ENCODE results near the gene GRIN1. TPM values are rescaled to one million over a fixed set of nuclear protein-coding genes. Genes with fewer than 3 reads are reported as not detected.
A peak's percentile ranks its signal among the peaks of the same experiment; 100 is the strongest.

The GRIN1 gene
- total RNA-seq, 1 donor from 2014 or later = not detected

DNA sequence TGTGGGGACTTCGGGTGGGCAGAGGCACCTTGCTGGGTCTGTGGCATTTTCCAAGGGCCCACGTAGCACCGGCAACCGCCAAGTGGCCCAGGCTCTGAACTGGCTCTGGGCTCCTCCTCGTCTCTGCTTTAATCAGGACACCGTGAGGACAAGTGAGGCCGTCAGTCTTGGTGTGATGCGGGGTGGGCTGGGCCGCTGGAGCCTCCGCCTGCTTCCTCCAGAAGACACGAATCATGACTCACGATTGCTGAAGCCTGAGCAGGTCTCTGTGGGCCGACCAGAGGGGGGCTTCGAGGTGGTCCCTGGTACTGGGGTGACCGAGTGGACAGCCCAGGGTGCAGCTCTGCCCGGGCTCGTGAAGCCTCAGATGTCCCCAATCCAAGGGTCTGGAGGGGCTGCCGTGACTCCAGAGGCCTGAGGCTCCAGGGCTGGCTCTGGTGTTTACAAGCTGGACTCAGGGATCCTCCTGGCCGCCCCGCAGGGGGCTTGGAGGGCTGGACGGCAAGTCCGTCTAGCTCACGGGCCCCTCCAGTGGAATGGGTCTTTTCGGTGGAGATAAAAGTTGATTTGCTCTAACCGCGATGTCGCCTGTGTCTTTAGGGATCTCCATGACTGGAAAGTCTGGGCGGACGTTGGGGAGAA, 30.2 kb upstream of the GRIN1 start:
- no peaks in the 10 kb centered on the region for H3K27me3 Mint-ChIP-seq
- intact Hi-C loops (cut with micrococcal nuclease) = no loop called here
- peaks cover 2% of the 10 kb centered on the region for H3K4me1 Mint-ChIP-seq

DNA sequence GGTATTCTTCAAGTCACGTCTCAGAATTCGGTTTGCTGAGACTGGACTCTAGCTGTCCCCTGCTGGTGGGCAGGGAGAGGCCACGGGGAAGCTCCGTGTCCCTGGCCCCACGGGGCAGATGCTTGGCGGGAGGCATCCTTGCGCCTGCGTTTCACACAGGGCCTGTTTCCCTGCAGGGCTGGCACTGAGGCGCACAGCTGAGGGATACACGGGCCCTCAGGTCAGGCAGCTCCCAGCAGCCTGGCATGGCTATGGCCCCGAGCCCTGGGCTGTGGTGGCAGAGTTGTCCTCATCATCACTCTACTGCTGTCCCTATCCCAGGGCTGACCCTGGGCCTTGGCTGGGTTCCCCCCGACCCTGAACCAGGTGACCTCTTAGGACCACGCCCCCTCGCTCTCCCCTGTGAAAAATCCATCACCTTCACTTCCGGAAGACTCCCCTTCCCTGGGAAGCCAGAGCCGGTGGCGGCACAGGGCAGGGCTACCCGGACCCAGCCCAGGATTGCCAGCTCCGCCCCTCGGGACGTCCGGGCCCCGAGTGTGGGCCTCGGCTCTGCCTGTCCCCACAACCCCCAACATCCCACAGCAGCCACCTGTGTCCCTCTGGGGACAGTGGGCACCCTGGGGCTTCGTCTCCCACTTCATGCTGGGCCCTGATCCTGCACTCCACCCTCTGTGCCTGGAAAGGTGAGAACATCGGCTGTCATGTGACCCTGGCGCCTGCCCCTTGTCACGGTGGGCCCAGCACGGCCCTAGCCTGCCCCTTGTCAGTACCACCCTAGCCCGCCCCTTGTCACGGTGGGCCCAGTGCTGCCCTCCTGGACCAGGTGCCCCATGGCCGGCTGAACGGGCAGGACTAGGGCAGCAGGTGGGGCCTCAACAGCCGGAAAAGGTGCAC, 29.5 kb upstream of the GRIN1 start:
- no peak overlapping the region for H3K27ac Mint-ChIP-seq
- no peaks in the 10 kb centered on the region for H3K9me3 Mint-ChIP-seq
- intact Hi-C loops (cut with micrococcal nuclease) = no loop called here

More for the DNA sequence above, 30.2 kb upstream of the GRIN1 start:
- H3K36me3 Mint-ChIP-seq (ENCODE audit: low read depth) = peaks cover 12% of the 10 kb centered on the region
- H3K9me3 Mint-ChIP-seq = no peaks in the 10 kb centered on the region
- no peak overlapping the region for H3K4me3 Mint-ChIP-seq
- H3K27ac Mint-ChIP-seq = no peak overlapping the region
- no peak for DNase-seq

DNA sequence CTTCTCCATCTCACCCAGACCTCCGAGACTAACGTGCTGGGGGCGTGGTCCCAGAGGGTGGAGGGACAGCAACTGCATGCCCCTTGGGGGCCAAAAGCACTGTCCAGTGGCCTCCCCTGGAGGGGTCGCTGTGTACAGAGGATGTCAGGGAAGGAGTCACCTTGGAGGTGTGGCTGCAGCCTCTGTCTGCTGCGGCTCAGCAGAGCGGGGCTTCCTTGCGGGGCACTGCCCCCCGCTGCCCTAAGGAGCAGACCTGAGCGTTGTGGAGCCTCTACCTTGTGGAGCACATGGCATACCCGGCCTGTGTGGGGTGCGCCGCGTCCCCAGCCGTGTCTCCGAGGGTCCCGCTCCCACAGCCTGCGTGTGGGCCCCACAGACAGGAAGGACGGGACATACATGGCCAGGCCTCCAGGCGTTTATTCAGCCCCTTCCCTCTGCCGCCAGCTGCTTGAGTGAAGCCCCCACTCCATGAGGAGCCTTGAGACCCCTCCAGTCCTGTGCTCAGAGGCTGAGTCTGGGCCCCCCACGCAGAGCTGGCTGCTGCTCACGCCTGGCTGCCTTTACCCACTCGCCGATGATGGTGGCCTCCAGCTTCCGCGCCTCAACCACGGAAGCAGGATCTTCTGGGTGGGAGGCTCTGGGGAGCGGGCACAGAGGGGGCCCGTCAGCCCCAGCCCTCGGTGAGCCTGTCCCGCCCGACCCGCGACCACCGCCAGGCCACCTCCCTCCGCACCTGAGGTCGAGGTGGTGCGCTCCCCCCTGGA, 28.6 kb upstream of the GRIN1 start:
- Mint-ChIP-seq H3K9me3 (no peaks in the 10 kb centered on the region), H3K36me3 (ENCODE audit: low read depth) (peaks cover 11% of the 10 kb centered on the region), H3K27ac (no peak overlapping the region), H3K4me3 (no peak overlapping the region), H3K27me3 (no peaks in the 10 kb centered on the region), H3K4me1 (peaks cover 2% of the 10 kb centered on the region)
- DNase-seq = no peak
- intact Hi-C loops (cut with micrococcal nuclease) = no loop called here

More for the DNA sequence above, 29.5 kb upstream of the GRIN1 start:
- Mint-ChIP-seq H3K27me3 (no peaks in the 10 kb centered on the region), H3K4me1 (peaks cover 2% of the 10 kb centered on the region), H3K4me3 (no peak overlapping the region), H3K36me3 (ENCODE audit: low read depth) (peaks cover 12% of the 10 kb centered on the region)
- DNase-seq = no peak

DNA sequence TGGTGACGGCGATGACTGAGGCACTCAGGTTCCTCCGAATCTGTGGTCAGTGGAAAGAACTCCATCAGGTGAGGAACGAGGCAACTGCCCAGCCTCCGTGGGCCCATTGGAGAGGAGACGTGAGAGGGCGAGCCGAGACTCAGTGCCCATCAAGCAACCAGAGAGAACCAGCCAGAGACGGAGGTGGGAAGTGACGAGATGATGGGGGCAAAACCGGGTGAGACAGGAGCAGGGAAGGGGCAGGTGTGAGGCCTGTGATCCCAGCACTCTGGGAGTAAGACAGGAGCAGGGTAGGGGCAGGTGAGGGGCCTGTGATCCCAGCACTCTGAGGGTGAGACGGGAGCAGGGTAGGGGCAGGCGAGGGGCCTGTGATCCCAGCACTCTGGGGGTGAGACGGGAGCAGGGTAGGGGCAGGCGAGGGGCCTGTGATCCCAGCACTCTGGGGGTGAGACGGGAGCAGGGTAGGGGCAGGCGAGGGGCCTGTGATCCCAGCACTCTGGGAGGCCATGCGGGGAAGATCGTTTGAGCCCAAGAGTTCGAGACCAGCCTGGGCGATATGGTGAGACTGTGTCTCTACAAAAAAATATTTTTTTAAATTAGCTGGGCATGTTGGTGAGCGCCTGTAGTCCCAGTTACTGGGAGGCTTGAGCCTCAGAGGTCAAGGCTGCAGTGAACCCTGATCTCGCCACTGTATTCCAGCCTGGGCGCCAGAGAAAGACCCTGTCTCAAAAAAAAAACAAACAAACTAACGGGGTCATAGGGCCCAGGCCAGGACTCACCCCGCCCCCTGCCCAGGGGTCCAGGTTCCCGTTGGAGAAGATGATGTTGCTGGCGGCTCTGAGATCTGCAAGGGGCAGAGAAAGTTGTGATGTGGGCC, 27.8 kb upstream of the GRIN1 start:
- Mint-ChIP-seq H3K27ac (no peak overlapping the region), H3K4me3 (no peak overlapping the region), H3K4me1 (peaks cover 2% of the 10 kb centered on the region), H3K36me3 (ENCODE audit: low read depth) (peaks cover 8% of the 10 kb centered on the region), H3K27me3 (no peaks in the 10 kb centered on the region), H3K9me3 (no peaks in the 10 kb centered on the region)
- DNase-seq = no peak
- intact Hi-C loops (cut with micrococcal nuclease) = no loop called here

DNA sequence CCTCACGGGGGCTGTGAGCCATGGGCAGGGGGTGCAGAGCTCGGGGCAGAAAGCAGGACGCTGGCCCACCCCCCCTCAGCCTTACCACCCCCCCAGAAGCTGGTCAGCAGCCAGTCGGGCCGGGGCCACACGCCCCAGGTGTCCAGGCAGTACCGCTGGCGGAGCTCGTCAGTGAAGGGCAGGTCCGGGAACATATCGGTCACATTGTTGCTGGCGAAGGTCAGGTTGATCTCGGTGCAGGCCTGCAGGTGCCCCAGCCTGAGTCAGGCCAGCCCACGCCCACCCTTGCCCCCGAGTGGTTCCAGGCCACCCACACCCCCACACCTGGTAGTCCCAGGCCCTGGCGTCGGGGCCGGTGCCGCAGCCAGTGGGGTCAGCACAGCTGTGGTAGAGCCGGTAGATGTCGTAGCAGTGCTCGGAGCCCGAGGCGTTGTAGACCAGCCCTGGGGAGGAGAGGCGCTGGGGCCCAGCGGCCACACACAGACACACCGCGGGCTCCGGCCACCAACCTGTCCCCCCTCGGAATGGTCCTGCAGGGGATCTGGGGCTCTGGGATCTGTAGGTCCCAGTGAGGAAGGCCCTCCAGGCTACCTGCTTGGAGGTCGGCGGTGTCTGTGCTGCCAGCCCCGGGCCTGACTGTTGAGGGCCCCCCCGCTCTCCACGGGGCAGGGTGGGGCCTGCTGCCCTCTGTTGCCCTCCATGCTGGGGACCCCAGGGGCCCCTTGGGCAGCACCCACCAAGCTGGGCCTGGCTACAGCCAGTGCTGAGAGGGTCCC, 27.0 kb upstream of the GRIN1 start:
- no peaks in the 10 kb centered on the region for H3K9me3 Mint-ChIP-seq
- H3K4me3 Mint-ChIP-seq = no peak overlapping the region
- intact Hi-C loops (cut with micrococcal nuclease) = no loop called here
- H3K27ac Mint-ChIP-seq = no peak overlapping the region
- no peaks in the 10 kb centered on the region for H3K27me3 Mint-ChIP-seq
- peaks cover 2% of the 10 kb centered on the region for H3K4me1 Mint-ChIP-seq
- no peak for DNase-seq
- peaks cover 8% of the 10 kb centered on the region for H3K36me3 Mint-ChIP-seq (ENCODE audit: low read depth)

DNA sequence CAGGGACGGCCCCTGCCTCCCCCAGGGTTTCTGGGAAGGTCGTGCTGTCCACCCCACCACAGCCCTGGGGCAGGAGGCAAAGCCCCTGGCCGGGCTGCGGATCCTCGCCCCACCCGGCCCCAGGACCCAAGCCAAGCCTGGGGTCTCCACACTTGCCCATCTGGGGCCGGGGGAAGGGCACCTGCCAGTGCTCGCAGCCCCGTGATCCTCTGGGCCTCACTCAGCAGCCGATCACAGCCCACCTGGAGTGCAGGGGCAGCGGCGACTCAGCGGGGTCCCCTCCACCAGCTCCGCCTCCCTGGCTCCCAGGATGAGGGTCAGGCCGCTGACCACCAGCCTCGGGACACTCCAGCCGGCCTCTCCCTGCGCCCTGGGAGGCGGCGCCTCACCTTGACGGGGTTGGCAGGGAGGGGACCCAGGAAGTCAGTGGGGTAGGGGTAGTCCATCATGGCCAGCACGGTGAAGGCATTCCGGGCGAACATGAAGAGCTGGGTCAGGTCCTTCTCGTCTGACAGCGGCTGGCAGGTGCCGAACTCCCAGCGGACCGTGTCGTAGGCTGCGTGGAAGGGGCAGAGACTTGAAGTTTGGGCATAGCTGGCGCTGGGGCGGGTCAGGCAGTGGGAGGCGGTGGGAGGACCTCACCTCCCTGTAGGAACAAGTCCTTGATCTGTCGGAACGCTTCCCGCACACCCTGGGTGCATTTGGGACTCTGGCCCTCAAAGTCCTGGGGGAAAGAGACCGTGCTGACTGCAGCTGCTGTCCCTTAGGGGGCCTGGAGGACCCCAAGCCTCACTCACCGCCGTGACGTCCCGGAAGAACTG, 26.2 kb upstream of the GRIN1 start:
- H3K36me3 Mint-ChIP-seq (ENCODE audit: low read depth) = peaks cover 8% of the 10 kb centered on the region
- peak overlapping the region; percentile 83 for H3K4me3 Mint-ChIP-seq
- no peak overlapping the region for H3K27ac Mint-ChIP-seq
- intact Hi-C loops (cut with micrococcal nuclease) = no loop called here
- H3K9me3 Mint-ChIP-seq = no peaks in the 10 kb centered on the region
- H3K4me1 Mint-ChIP-seq = peaks cover 2% of the 10 kb centered on the region
- DNase-seq = no peak
- no peaks in the 10 kb centered on the region for H3K27me3 Mint-ChIP-seq

DNA sequence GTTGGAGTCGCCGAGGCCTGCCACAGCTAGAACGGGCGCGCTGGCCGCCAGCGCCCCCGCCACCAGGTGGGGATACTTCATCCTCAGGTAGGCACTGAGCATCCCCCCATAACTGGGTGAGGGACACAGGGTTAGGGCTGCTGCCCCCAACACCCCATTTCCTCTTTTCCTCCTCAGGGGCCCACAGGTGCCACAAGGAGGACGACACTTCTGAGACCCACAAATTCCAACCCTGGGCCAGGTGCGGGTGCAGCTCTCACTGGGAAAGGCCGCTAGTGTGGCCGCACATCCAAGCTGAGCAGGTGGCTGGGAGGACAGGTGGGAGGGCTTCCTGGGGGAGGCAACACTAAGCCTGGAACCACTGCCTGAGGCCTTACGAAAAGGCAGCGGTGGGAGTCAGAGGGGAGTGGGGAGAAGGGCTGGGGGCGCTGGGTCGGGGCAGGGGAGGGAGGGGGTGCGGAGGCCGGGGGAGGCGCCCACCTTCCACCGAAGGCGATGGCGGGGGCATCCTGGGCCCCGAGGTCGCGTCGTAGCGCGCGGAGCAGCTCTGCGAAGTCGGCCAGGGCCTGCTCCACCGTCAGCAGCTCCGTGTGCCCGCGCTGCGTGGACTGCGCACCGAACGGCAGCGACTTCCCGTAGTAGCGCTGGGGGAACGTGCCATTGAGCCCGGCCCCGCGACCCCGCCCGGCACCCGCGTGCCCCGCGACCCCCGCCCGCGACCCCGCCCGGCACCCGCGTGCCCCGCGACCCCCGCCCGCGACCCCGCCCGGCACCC, 25.4 kb upstream of the GRIN1 start:
- Mint-ChIP-seq H3K36me3 (ENCODE audit: low read depth) (peaks cover 8% of the 10 kb centered on the region), H3K27ac (peak overlapping the region; percentile 78), H3K9me3 (no peaks in the 10 kb centered on the region), H3K4me1 (peaks cover 2% of the 10 kb centered on the region), H3K4me3 (peak overlapping the region; percentile 83), H3K27me3 (no peaks in the 10 kb centered on the region)
- intact Hi-C loops (cut with micrococcal nuclease) = loop anchor here (1.0 to 2.0 kb wide), 3 partner anchors 15 to 27 kb away; partner anchors contain the start of gene MAN1B1
- peak; percentile 81 for DNase-seq

DNA sequence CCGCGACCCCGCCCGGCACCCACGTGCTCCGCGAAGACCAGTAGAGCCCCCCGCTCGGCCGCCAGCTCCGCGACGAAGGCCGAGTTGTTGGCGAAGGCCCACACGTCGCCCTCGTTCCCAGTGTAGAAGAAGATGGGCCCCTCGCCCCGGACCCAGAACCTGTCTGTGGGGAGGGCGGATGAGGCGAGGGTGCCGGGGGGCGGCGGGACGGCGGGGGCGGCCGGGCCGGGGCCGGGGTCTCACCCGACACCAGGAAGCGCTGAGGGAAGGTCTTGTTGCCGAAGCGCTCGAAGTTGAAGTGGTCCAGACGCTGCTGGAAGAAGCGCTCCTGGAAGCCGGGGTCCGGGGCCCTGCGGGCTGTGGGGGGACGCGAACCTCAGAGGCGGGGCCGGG, 24.7 kb upstream of the GRIN1 start:
- Mint-ChIP-seq H3K36me3 (ENCODE audit: low read depth) (peaks cover 8% of the 10 kb centered on the region), H3K27ac (no peak overlapping the region), H3K4me1 (peaks cover 8% of the 10 kb centered on the region), H3K9me3 (no peaks in the 10 kb centered on the region), H3K27me3 (no peaks in the 10 kb centered on the region), H3K4me3 (peak overlapping the region; percentile 73)
- no peak for DNase-seq
- intact Hi-C loops (cut with micrococcal nuclease) = loop anchor here (1.0 to 2.0 kb wide), 3 partner anchors 15 to 27 kb away; partner anchors contain the start of gene MAN1B1

DNA sequence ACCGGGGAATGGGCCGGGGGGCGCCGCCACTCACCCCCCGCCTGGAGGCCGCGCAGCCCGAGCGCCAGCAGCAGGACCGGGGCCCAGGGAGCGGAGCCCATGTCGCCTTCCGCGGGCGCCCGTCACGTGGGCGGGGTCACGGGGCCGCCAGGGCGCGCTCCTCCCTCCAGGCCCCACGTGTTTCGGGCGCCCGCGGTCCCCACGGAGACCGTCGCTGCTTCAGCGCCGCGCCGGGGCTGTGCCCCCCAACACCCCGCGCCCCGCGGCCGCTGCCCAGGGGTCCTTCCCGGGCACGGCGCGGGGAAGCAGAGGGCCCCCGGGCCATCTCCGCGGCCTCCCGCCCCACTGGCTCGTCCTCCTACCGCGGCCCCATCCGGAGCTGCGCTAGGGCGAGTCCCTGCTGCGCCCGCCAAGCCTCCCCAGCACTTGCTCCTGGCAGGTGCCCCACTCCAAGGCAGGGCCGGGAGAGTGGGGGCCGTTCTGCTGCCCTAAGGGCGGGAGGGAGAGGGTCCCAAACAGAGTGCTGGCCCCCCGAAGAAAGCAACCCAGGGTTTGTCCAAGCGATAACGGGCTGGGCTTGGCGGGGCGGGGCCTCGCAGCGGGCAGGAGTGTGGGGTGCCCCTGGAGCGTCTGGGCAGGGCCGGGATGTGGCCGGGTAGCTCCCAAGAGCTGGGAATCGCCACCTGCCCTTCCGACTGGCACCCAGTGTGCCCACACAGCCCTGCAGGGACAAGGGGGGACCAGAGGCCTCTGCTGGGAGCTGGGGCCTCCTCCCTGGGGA, 24.2 kb upstream of the GRIN1 start, which contains the start of gene DPP7:
Gene DPP7 (minus strand): TSS at position 121 of the 781 bp plus-strand sequence. CDS start 20 bp downstream, at position 101.
- intact Hi-C loops (cut with micrococcal nuclease) = loop anchor here (1.0 to 2.0 kb wide), 3 partner anchors 14 to 28 kb away; partner anchors contain the start of gene MAN1B1
- peak within 1 kb of the TSS; percentile 78 for H3K27ac Mint-ChIP-seq
- DNase-seq = peak; percentile 96
- peaks cover 8% of the 10 kb centered on the region for H3K4me1 Mint-ChIP-seq
- peaks cover 8% of the 10 kb centered on the region for H3K36me3 Mint-ChIP-seq (ENCODE audit: low read depth)
- H3K4me3 Mint-ChIP-seq = peak within 1 kb of the TSS; percentile 83
- H3K9me3 Mint-ChIP-seq = no peaks in the 10 kb centered on the region
- H3K27me3 Mint-ChIP-seq = no peaks in the 10 kb centered on the region

DNA sequence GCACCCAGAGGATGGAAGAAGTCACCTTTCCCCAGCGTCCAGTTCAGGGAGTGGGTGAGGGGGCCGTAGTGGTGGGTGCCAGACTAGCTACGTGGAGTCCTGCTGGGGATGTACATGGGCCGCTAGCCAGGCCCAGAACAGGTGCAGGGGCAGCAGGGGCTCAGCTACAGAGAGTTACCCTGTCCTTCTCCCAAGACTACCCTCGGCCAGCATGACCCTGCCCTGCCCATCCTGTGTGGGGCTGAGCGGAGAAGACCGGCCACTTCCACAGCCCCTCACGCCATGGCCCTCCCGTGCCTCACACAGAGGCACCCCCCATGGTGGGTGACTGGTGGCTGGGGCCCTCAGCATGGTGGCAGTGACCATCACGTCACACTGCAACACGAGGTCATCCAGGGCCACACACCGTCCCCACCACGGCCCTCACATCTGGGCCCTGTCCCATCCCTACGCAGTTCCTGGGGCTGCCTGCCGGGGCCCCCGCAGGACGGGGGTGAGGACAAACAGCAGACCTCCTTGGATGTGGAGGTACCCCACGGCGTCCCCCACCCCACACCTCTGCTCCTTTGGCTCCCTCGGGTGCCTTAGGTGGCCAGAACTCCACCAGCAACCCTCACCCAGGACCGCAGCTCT, 23.4 kb upstream of the GRIN1 start:
- intact Hi-C loops (cut with micrococcal nuclease) = loop anchor here (2.0 kb wide), 2 partner anchors 13 to 29 kb away; partner anchors contain the start of gene MAN1B1
- no peak overlapping the region for H3K27ac Mint-ChIP-seq
- no peak for DNase-seq
- H3K36me3 Mint-ChIP-seq (ENCODE audit: low read depth) = peaks cover 8% of the 10 kb centered on the region
- no peaks in the 10 kb centered on the region for H3K27me3 Mint-ChIP-seq
- no peaks in the 10 kb centered on the region for H3K9me3 Mint-ChIP-seq
- H3K4me3 Mint-ChIP-seq = peak overlapping the region; percentile 67
- H3K4me1 Mint-ChIP-seq = peaks cover 8% of the 10 kb centered on the region

All from activated CD4-positive, alpha-beta T cell treated with anti-CD3 and anti-CD28 coated beads, Interleukin-2, amount 10 ng/mL, durations not matched to agents 24 days and 14 days (primary cell).